ENCODE data around the gene RASAL3.
A peak's percentile ranks its signal among the peaks of the same experiment; 100 is the strongest.

The RASAL3 gene

GRCh38 chr19:15448778-15449619 lies 15.3 kb downstream of the RASAL3 start:
- no peak for DNase-seq

GRCh38 chr19:15448044-15448777 lies 16.1 kb downstream of the RASAL3 start:
- no peak for DNase-seq

- DNase-seq: no peak
Measured at GRCh38 chr19:15447057-15447456, 17.3 kb downstream of the RASAL3 start.

GRCh38 chr19:15445807-15446376 lies 18.5 kb downstream of the RASAL3 start:
- DNase-seq: no peak

DNA sequence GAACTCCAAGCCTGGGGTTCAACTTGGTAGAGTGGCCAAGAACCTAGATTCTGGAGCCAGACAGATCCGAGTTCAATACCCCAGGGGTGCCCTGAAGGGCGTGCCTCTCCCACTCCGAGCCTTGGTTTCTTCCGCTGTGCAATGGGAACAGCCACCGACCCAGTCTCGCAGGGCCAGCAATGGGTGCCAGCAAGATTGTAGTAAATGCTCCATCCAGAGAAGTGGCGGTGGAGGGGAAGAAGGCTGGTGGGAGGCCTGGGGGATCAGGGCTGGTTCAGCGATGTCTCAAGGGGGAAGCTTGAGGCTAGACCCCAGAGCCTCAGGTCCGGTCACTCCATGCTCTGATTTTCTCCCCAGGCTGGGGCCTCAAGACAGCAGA lies 19.1 kb downstream of the RASAL3 start:
- DNase-seq: no peak

- DNase-seq: no peak
Measured at GRCh38 chr19:15444505-15445226, 19.7 kb downstream of the RASAL3 start.

DNA sequence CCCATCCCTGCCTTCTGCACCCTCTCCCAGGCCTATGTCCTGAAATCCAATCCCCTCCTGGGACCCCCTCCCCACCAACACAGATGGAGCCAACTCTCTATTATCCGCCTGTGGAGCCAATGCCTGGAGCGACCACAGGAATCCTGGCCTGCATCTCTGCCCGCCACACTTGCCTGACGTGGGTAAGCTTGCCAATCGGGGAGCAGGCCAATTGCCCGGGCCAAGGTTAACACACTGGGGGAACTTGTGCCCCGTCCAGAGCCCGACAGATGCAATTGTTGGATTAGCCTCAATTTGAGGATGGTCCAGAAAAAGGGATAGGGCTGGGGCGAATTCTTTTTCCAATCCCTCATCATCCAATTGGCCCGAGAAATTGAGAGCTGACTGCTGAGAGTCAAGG lies 20.5 kb downstream of the RASAL3 start:
- no peak for DNase-seq

- no peak for DNase-seq
Measured at GRCh38 chr19:15443325-15443724, 21.0 kb downstream of the RASAL3 start.

DNA sequence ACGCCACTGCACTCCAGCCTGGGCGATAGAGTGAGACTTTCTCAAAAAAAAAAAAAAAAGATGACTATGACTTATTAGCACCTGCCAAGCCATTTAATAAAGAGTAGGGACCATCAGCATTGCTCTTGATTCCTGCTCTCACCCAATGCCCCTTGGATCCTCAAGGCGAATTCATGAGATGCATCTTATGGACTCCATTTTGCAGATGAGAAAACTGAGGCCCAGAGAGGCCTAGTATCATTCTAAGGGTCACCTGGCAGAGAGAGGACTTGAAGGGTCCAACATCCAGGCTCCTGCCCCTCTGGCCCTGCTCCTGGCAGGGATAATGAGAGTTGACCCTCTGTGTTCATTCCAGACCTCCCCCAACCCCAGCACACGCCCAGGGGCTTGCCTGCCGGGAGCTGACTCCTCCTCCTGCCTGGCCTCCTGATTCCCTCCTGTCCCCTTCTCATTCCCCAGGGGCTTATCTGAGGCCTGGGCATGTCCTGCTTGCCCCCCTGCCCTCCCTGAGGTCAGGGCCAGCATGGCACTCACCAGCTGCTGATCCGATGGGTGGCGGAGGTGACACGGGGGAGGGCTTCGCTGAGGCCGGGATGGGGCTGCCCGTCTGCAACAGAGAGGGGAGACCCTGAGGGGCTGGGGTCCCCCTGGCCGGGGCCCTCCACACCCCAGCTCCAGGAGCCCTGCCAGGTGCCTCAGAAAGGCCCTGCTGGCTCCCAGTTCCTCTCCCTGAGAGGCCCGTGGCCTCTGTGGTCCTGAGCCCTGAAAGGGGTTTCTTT lies 22.0 kb downstream of the RASAL3 start:
- DNase-seq: no peak

GRCh38 chr19:15441317-15441716 lies 23.0 kb downstream of the RASAL3 start:
- peak; percentile 48 for DNase-seq

GRCh38 chr19:15439821-15440641 lies 24.3 kb downstream of the RASAL3 start:
- DNase-seq: no peak

DNA sequence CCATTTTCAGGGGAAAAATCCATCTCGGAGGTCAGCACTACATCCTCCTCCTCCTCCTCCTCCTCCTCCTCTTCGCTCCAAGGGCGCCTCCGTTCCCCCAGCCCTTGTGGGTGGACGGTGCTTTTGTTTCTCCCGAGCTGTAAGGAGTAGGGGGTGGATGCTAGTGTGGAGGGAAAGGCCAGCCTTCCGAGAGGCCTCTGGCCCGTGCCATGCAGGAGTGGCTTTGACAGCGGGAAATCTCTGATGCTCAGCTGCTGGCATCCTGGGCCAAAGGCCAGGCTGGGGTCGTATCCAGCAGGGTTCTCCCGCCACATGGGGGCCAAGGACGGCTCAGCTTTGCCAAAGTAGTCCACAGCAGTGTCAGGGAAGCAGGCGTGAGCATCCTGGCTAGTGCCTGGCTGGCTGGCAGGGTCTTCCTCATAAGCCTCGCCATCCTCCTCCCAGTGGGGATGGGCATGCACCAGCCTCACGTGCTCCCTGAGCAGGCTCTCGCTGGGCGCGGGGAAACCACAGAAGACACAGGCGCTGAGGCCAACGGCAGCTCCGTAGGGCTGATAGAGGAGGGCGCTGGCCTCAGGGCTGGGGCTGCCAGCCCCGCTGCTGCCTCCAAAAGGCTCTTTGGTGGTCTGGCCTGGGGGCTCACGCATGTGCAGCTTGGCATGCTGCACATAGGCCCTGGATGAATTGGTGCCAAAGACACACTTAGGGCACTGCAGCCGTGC lies 25.1 kb downstream of the RASAL3 start:
- DNase-seq: peak; percentile 46

DNA sequence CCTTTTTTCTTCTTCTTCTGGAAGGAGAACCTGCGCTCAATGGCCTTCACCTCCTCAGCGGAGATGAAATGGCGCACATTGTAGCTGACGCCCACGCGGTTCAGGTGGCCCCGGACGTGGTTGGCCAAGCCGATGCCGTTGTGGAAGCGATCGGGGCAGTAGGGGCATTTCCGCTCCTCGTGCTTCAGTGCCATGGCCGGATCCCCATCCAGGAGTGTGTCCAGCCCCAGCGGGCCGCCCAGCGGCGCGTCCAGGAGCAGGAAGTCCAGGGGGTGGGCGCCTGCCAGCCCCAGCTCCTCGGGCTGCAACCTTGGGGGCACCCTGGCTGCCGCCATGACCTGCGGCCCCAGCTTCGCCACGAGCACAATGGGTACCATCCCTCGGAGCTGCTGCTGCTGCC lies 25.8 kb downstream of the RASAL3 start:
- no peak for DNase-seq

GRCh38 chr19:15438124-15438496 lies 26.2 kb downstream of the RASAL3 start:
- no peak for DNase-seq

DNA sequence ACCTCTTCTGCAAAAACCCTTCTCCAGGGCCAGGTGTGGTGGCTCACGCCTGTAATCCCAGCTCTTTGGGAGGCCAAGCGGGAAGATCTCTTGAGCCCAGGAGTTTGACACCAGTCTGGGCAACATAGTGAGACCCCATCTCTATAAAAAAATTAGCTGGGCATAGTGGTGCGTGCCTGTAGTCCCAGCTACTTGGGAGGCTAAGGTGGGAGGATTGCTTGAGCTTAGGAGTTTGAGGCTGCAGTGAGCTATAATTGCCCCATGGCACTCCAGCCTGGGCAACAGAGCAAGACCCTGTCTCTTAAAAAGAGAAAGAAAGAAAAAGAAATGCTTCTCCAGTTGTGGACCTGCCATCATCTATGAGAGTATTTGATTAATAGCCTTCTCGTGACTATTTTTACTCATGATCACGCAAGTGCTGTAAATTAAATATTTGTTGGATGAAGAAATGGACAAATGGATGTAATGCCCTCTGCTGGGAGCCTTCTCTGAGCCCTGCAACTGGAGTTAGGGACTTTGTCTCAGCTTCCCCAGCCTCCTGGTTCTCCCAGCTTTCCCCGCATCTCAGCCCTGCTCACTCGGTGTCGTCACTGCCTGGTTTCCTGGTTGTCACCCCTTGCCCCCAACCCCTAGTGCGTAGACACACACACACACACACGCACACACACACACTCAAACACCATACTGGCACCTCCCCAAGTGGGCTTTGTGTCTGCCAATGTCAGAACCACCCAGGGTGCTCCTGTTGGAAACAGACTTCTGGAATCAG lies 26.8 kb downstream of the RASAL3 start:
- DNase-seq: no peak

GRCh38 chr19:15436826-15437110 lies 27.6 kb downstream of the RASAL3 start:
- DNase-seq: no peak

DNA sequence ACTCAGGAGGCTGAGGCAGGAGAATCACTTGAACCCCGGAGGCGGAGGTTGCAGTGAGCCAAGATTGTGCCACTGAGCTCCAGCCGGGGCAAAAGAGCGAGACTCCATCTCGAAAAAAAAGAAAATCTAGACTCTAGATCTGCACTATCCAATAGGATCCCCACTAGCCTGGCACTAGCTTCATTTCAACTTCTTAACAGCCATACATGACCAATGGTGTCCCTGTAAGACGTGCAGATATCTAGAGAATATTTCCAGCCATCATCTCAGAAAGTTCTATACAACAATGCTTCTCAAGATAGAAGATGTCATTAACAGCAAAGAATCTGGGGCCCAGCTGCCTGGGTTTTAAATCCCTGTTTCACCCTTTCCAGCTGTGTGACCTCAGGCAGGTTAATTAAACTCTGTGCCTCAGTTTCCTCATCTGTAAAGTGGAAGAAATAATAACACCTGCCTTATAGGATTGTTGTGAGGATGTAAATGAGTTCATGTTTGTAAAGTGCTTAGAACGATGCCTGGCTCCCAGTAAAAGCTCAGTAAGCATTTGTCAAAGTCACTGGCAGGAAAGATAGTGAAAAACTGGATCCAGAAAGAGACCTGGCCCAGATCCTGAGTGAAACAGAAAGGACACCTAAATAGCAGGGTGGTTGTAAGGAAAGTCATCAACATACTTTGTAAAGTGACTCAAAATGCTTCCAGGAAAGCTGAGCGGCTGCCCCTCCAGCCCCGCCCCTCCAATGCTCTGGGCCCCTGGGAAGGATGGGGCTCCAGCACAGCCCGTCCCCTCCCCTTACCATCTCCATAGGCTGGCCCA lies 28.1 kb downstream of the RASAL3 start:
- DNase-seq: no peak

DNA sequence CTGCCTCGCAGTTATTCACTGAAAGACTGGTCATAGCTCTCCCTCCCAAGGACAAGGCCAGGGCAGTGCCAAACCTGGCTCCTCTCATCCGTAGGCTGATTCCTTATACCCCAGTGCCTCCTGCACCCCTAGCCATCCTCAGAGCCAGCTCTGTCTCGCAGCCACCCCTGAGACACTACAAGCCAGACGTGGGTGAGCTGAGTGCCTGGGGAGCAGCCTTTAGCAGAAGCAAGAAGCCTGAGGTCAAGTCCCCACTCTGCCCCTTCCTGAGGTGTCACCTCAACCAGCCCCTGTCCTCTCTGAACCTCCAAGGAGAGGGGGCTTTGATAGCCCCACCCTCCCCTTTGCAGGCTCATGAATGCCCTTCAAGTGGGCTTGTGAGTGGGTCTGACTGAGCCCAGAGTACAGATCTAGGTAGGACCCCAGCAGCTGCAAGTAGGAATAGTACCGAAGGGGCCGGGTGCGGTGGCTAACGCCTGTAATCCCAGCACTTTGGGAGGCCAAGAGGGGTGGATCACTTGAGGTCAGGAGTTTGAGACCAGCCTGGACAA lies 30.8 kb downstream of the RASAL3 start:
- no peak for DNase-seq

Measured in MV-4-11 (cell line).